Measurements from ENCODE around the gene TULP1. TPM values are rescaled to one million over a fixed set of nuclear protein-coding genes. Genes with fewer than 3 reads are reported as not detected.

Gene TULP1
- total and polyA plus RNA-seq, 2 of the 4 experiments (the other 2 are of a cell fraction), result not detected

DNA sequence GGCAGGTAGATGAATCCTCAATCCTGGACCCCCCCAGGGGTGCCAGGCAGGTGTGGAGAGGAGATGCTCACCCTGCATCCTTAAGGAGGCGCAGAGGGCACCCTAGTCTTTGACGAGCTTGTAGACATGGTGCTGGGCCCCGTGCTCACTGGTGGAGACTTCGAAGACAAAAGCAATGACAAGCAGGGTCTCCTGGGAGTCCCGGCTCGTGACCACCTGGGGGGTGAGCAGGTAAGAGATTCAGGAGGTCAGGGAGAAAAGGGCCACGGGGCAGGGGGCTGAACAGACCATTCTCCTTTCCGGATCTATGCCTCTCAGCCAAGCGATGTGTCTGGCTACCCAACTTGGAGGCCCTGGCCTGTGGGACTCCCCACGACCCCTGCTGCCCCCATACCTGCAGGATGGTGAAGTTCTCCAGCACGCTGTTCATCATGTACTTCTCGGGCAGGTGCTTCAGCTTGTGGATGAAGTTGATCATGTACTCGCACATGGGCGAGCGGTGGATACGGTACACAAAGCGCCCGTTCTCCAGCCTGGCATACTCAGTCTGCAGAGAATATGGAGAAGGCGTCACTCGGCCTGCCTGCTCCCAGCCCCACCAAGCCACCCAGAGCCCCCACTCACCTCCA, 37.6 kb downstream of the TULP1 start:
- 100% methylated on average over 3 of the region's 20 CpGs; no CpG with 5 or more reads in 1 of the 2 experiments for WGBS, 2 experiments (ENCODE audit: extremely low coverage in 2 of 2, insufficient read length in 1 of 2)
- peaks cover 56% of the 10 kb centered on the region for H4K20me1 ChIP-seq (ENCODE audit: insufficient read depth, low read length)
- 0 out of 2 replicates have a peak, but pooled peaks cover 6% of the 10 kb centered on the region for H3K9me1 ChIP-seq (ENCODE audit: insufficient read depth, low read length)
- H2AFZ ChIP-seq (replicated peaks; ENCODE audit: low read length, poor library complexity), result no peak overlapping the region
- H3K56ac ChIP-seq (ENCODE audit: extremely low read depth, insufficient read depth, low read length), result no peak overlapping the region
- H3K14ac ChIP-seq (replicated peaks; ENCODE audit: low read depth, low read length), result no peak overlapping the region
- no peak overlapping the region for H2BK120ac ChIP-seq (ENCODE audit: low read depth, low read length)
- no peak overlapping the region for H3K18ac ChIP-seq (ENCODE audit: low read depth, low read length)
- no peak overlapping the region for H2AK5ac ChIP-seq (ENCODE audit: low read depth, low read length)
- H3K4me2 ChIP-seq (ENCODE audit: low read depth, low read length), result no peak overlapping the region
- no TSS peak for BruUV-seq (replicated peaks)
- no peaks in the 10 kb centered on the region for H3K27me3 ChIP-seq (ENCODE audit: control insufficient read depth, insufficient read depth, low read length)
- H3K23ac ChIP-seq (ENCODE audit: low read depth, low read length), result no peak overlapping the region
- DNase-seq (no peak), ATAC-seq (ENCODE audit: low read depth) (no peak)
- in situ Hi-C loops (cut with MboI; ENCODE audit: low sequenced_read_pairs), result no loop called here
- no peak overlapping the region for H3K27ac ChIP-seq (ENCODE audit: insufficient read depth, low read length)
- peak overlapping the region; percentile 42 for H2AK9ac ChIP-seq (replicated peaks; ENCODE audit: low read depth, low read length, poor library complexity)
- no peak overlapping the region for H4K5ac ChIP-seq (ENCODE audit: low read depth, low read length)
- H2BK20ac ChIP-seq (ENCODE audit: low read depth, low read length), result no peak overlapping the region
- intact Hi-C loops (cut with micrococcal nuclease), result no loop called here
- no peak overlapping the region for H4K8ac ChIP-seq (ENCODE audit: low read depth in 2 of 2, low read length in 2 of 2)
- no peak overlapping the region for H4K91ac ChIP-seq (ENCODE audit: insufficient read depth, low read depth, low read length)
- H3K4ac ChIP-seq (ENCODE audit: low read depth, low read length), result no peak overlapping the region
- no peak overlapping the region for H2BK5ac ChIP-seq (ENCODE audit: low read depth, low read length, poor library complexity, severe bottlenecking)
- TF ChIP-seq BHLHE40 (IDR thresholded peaks at IDR 0.05; ENCODE audit: low read depth, low read length), result no peak
- no peak for TF ChIP-seq RCOR1 (IDR thresholded peaks at IDR 0.05; ENCODE audit: insufficient replicate concordance, low read length)
- TF ChIP-seq, protein P1, sequence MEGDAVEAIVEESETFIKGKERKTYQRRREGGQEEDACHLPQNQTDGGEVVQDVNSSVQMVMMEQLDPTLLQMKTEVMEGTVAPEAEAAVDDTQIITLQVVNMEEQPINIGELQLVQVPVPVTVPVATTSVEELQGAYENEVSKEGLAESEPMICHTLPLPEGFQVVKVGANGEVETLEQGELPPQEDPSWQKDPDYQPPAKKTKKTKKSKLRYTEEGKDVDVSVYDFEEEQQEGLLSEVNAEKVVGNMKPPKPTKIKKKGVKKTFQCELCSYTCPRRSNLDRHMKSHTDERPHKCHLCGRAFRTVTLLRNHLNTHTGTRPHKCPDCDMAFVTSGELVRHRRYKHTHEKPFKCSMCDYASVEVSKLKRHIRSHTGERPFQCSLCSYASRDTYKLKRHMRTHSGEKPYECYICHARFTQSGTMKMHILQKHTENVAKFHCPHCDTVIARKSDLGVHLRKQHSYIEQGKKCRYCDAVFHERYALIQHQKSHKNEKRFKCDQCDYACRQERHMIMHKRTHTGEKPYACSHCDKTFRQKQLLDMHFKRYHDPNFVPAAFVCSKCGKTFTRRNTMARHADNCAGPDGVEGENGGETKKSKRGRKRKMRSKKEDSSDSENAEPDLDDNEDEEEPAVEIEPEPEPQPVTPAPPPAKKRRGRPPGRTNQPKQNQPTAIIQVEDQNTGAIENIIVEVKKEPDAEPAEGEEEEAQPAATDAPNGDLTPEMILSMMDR (conservative IDR thresholded peaks at IDR 0.05; ENCODE audit: low read depth, low read length), result no peak
- no peak for TF ChIP-seq CHD1 (IDR thresholded peaks at IDR 0.05; ENCODE audit: low read depth, low read length)
- TF ChIP-seq CEBPB (IDR thresholded peaks at IDR 0.05; ENCODE audit: low read depth, low read length), result no peak
- TF ChIP-seq POLR2A (IDR thresholded peaks at IDR 0.05; ENCODE audit: low read depth, low read length), result no peak
- TF ChIP-seq, protein P2, sequence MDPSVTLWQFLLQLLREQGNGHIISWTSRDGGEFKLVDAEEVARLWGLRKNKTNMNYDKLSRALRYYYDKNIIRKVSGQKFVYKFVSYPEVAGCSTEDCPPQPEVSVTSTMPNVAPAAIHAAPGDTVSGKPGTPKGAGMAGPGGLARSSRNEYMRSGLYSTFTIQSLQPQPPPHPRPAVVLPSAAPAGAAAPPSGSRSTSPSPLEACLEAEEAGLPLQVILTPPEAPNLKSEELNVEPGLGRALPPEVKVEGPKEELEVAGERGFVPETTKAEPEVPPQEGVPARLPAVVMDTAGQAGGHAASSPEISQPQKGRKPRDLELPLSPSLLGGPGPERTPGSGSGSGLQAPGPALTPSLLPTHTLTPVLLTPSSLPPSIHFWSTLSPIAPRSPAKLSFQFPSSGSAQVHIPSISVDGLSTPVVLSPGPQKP (IDR thresholded peaks at IDR 0.05; ENCODE audit: borderline replicate concordance, low read depth, low read length), result no peak
- TF ChIP-seq MAZ (IDR thresholded peaks at IDR 0.05; ENCODE audit: borderline replicate concordance, low read depth, low read length), result no peak
- no peaks in the 10 kb centered on the region for H3K9me3 ChIP-seq (ENCODE audit: control insufficient read depth, insufficient read depth, low read length)
- peaks cover 63% of the 10 kb centered on the region for H3K36me3 ChIP-seq (ENCODE audit: control insufficient read depth, insufficient read depth, low read length)
- POLR2A ChIA-PET (ENCODE audit: unreplicated experiment), result no interaction called here
- H3K9ac ChIP-seq (ENCODE audit: low read depth, low read length), result no peak overlapping the region
- H3K79me1 ChIP-seq (ENCODE audit: low read depth in 1 of 2, low read length in 2 of 2), result peaks cover 5 to 42% of the 10 kb centered on the region in 2 experiments; a peak in 3 of 4 replicates
- no peak overlapping the region for H2BK15ac ChIP-seq (ENCODE audit: low read depth, low read length)
- CTCF ChIA-PET, result no interaction called here
- H3K4me3 ChIP-seq (ENCODE audit: insufficient read depth, low read depth, low read length), result no peak overlapping the region
- dilution Hi-C loops (cut with HindIII; ENCODE audit: low sequenced_read_pairs, unreplicated experiment), result no loop called here
- peaks cover 6% of the 10 kb centered on the region for H3K4me1 ChIP-seq (ENCODE audit: control insufficient read depth, insufficient read depth, low read length)

Measured in IMR-90 (cell line).